GM18519 (cell line): ENCODE measurements around the gene MSANTD2.

Experiments used
- ATAC-seq: cut with Tn5 transposase; IDR thresholded peaks from one replicate; pipeline ENCODE4 v1.9.1; 2021; ENCODE audit warnings: mild to moderate bottlenecking, moderate library complexity; ENCODE audit not compliant: unreplicated experiment, low FRiP score

MSANTD2 gene

DNA sequence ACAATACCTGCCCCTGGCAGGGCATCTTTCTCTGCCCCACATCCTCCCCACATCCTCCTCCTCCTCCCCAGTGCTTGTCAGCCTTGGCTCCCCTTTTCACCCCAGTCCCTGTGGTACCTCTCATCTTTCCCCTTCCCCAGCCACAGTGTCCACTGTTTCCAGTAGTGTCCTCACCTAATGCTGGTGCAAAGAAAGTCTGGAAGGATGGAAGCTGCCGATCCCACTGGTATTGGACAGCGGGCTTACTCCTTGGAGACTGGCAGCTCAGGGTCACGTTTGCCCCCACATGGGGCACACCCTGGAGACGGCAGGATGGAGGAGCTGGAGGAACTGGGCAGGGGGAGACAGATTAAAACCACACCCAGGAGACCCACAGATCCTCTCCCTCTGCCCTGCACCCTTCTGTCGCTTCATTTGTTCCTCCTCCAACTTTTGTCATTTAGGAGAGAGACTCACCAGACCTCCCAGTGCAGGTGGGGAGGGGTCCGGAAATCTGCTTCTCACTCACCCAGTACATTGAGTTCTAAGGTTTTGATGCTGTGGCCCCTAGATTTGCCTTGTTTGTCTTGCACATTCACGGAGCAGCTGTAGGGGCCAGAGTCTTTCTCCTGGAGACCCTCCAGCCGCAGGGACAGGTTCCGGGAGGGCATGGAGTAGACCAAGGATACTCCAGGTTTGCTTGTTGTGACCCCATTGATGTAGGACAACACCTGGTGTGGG, 44.0 kb downstream of the MSANTD2 start:
- ATAC-seq, result no peak

DNA sequence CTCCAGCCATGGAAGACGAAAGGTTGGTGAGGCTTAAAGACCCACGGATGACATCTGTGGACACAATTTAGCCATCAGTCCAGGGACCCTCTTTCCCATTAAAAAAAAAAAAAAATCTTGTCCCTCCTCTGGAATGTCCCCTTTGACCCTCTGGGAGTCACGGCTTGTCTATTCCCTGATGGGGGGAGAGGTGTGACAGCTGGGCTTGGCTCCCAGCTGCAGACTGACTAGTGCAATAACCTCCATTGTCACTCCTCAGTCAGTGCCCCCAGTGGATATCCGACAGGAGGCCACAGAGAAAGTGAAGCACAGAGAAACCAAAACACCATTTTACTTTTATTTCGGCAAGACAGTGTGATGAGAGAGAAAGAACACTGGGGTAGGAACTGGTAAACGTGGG, 45.5 kb downstream of the MSANTD2 start:
- no peak for ATAC-seq

DNA sequence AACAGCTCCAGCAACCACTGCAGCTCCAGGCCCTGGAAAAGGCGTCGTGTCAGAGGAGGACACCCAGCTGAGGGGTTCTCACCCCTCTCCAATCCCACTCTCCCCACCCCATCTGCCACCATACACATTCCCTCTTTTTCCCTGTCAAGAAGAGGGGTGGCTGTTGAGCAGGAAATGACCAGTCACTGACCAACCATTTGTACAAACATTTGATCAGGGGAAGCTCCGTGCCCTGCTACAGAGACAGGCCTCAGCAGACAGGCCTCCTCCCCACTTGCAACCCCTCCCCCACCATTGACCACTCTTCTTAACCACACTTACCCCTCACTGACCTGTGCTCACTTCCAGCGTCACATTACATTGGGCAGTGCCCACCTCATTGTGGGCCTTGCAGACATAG, 45.9 kb downstream of the MSANTD2 start:
- ATAC-seq, result no peak

DNA sequence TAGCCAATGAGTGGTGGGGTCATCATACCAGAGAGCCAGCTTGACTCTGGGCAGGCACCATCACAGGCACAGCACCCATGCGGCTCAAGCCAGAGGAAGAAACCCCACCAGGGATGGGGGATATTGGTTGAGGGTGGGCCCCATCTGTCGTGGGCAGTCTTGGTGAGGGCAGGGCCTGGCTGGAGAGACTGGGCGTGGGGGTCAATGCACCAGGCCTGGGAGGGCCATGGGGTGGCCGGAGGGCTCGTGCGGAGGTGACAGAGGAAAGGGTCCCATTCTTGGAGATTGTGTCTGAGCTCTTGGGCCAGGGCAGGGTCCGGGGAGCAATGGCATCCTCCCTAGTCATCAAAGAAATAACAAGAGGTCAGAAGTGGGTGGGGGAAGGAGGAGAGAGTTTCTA, 46.6 kb downstream of the MSANTD2 start:
- ATAC-seq, result no peak

DNA sequence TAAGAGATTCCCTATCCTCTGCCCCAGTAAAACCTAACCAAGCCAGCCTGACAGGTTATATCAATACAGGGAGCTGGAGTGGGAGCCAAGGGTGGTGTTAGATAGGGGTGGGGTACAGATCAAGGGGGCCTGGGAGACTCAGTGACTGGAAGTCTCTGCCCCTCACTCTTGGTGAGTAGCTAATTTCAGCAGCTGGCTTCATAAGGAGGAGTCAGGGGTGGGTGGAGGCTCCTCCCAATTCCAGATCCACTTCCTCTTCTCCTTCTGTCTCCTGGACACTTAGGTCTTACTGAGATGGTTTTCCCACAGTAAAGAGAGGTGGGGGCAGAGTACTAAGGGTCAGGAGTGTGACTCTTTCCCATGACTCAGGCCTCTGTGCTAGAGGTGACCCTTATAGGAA, 47.0 kb downstream of the MSANTD2 start:
- ATAC-seq, result no peak

DNA sequence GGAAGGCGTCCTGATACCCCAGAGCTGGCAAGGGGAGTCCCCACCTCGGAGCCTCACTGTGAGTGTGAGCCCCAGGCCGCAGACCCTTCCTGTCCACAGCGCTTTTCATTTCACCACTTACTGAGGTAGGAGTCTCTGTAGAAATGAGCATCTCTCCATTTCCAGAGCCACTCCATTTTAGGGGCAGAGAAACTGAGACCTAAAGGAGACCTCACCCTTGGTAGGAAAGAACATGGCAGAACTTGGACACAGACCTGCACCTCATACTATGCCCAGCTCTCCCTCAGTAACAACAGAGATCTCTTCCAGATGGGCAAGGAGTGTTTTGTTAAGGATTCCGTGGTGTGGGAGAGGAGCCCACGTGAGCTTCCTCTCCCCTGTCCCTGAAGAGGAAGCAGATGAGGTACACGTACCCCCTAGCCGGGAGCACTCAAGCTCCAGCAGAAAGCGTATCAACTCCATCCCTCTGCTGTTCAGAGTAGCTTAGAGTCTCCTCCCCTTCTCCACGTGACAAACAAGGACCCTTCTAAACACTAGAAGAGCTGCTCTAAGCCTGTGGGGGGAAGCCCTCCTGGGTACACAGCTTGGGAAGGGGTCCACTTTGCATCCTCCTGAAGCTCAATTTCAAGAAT, 47.6 kb downstream of the MSANTD2 start:
- no peak for ATAC-seq

DNA sequence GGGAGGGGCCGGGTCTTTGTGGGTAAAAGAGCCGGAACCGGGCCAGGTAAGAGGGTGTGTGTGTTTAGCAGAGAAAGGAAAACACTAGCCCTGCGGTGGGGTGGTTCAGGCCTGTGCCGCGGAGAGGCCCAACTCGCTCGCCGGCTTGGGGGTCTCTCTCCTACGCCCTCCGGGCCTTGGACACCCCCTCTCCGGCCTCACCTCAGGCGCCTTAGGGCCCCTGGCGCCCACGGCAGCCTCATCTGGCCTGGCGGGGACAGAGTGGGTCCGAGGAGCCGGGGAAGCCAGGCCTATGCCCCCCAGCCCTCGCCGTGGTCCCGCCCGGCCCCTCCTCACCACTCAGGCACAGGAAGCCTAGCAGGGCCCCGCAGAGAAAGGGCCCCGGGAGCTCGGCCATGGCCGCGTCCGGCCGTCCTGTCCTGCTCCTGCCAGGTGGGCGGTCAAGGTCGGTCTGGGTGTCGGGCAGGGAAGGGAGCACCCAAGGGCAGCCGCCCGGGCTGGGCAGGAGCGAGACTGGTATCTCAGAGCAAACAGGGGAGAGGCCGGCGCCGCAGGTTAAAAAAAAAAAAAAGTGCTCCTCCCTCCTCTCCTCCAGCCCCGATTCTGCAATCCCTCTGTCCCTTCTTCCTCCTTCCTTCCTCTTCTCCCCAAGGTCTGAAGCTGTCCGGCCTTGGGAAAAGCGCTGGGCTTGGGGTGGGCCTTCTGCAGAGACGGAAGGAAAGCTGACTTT, 48.3 kb downstream of the MSANTD2 start, which contains the start of gene VSIG2:
VSIG2 (minus strand) TSS at position 515 of the 730 bp plus-strand sequence; CDS start at position 397, 118 bp downstream.
- no peak for ATAC-seq

DNA sequence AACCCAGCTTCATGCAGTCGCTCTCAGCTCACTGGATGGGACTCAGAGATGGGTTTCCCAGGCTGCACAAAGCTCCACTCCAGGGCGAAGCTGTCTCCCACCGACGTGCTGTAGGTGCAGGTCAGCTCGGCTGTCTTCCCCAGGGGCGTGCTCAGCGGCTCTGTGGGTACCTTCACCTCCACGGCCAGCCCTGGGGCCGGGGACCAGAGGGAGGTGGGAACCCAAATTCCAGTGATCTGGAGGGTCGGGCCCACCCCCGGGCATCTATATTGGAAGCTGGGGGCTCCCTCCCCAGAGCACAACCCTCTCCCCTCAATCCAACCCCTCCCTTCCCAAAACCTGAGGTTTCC, 48.8 kb downstream of the MSANTD2 start:
- ATAC-seq, result no peak

DNA sequence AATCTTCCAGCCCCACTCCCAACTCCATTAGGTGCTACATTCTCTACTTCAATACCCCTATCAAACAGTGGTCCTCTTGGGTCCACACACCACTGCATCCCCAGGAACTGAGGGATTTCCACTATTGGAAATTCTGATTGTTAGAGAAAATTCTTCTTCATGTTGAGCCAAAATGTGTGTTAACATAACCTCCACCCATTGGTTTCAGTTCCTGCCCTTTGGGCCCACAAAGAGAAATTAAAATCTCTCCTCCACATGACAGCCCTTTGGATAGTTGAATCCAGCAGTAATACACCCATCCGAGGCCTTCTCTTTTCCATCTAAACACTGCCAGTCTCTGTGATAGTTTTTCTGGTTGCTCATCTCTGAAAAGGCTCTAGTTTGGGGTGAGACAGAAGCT, 50.3 kb downstream of the MSANTD2 start:
- no peak for ATAC-seq

DNA sequence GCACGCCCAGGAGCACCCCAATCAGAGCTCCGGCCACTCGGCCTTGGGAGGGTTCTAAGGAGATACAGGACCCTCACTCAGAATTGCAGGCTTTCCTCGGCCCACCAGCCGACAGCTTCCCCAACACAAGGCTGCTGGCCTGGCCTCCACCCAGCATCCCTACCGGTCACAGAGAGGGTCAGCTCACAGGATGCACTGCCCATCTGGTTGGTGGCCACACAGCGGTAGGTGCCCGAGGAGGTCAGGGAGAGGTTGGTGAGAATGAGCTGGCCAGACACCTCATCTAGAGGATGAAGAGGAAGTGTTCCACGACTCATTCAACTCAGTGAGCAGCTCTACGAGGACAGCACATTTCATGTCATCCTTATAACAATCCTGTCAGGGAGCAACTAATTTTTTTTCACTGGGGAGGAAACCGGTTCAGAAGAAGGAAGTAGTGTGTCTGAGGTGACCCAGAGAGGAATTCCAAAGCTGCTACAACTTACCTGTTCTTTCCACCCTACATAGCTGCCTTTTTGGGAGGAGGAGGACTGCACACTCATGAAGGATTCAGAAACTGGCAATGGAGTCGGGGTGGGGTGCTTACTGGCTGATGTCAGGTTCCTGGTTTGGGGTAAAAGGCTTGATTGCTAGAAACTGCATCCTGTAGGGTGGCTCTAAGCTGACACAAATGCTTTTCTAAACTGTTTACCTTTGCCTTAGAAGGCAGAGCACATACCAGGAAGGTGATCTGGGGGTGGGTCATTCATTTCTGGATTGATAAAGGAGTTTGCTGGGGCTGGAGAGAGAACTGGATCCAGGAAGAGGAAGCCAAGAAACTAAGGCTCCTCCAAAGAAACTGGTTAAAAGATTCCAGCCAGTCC, 51.5 kb downstream of the MSANTD2 start:
- ATAC-seq, result no peak

DNA sequence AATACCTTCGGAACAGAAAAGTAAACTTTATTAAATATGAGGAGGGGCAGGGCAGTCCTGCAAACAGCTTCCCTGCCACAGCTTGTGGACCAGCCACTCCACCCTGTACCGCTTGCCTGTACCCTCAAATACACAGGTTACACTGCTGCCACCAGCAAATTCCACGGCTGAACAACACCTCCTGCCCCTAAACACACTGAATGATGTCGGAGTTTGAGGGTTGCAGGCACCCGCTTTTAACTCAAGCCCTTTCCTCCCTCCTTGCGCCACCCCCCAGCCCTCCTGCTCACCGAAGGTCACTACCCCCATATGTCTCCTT, 52.1 kb downstream of the MSANTD2 start:
- no peak for ATAC-seq

DNA sequence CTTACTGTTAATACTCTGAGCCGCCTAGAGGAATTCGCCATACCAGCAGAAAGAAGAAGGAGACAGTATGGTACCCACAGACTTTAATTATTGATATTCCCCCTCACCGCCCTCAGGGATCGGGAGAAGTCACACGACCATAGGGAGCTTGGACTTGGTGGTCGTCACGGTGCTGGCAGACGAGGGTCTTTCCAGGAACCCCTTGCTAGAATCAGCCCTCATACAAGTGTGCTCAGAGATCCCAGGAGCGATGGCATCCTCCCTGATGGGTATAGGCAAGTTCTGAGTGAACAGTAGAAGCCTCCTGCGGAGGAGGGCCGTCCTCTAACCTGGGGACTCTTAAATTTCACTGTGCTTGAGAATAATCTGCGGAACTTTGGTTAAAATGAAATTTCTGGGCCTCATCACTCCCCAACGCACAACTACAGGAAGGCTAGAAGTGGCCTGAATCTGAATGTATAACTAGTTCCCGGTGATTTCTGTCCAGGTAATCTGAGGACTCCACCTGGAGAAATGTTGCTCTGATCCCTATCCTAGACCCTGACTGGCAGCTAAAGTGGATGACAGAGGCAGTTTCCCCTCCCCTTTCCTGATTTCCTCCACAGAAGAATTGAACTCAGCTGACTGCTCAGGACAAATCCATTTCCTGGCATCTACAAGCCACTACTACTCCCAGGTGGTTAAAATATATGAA, 52.7 kb downstream of the MSANTD2 start:
- no peak for ATAC-seq

DNA sequence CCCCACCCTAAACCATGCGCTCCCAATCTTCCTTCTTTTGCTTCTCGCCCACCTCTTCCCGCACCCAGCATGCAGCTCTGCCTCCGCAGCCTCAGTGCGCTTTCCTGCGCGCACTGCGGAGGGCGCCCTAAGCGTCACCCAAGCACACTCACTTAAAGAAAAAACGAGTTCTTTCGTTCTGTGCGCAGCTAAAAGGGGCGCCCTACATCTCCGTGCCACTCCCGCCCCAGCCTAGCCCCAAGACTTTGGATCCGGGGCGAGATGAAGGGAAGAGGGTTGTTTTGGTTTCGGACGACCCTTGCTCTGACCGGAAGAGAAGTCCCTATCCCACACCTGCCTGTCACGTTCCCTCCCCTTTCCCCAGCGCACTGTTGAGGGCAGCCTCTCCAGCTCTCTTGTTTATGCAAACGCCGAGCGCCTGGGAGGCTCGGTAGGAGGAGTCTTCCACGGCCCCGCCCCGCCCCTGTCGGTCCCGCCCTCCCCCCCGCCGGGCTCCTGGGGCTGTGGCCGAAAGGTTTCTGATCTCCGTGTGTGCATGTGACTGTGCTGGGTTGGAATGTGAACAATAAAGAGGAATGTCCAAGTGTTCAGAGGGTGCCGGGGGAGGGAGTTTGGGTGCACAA, 53.5 kb downstream of the MSANTD2 start:
- peak; percentile 78 for ATAC-seq

DNA sequence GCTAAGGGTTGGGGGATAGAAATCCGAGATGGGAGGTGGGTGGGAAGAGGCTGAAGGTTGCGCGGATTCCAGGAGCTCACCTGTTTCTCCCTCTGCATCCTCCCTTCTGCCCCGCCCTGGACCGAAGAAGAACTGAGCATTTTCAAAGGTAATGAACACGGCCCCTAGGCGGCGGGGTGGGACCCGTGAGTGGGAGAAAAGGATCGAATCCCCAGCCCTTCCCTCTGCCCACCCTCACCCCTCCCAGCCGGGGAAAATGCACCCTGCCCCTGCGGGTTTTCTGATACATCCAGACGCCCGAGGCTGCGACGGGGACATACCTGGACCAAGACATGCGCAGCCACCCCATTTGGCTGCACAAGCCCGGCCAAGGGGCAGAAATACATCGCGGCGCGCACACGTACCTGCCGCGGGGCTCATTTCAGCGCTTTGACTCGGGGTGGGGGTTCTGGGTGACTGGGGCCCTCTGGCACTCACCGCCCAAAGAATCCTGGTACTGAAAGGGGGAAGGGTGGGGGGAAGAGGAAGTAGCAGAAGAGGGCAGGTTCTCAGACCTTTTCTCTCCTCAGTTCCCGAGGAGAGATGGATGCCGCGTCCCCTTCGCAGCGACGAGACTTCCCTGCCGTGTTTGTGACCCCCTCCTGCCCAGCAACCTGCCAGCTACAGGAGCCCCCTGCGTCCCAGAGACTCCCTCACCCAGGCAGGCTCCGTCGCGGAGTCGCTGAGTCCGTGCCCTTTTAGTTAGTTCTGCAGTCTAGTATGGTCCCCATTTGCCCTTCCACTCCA, 54.2 kb downstream of the MSANTD2 start:
- ATAC-seq, result no peak

DNA sequence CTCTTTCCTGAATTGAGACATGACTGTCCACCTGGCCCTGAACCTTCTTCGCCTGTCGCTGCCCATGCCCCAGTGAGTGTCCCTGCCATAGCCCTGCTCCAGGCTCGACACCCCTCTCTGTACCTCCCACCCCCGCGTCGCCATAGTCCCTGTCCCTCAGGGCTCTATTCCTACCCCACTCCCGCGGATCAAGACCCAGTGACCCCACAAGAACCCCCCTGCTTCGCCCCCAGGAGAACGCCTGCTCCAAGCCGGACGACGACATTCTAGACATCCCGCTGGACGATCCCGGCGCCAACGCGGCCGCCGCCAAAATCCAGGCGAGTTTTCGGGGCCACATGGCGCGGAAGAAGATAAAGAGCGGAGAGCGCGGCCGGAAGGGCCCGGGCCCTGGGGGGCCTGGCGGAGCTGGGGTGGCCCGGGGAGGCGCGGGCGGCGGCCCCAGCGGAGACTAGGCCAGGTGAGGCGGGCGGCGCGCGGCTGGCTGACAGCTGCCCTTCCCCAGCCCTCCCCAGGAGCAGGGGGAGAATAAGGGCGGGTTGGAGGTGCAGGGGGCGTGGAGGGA, 54.9 kb downstream of the MSANTD2 start:
- no peak for ATAC-seq

DNA sequence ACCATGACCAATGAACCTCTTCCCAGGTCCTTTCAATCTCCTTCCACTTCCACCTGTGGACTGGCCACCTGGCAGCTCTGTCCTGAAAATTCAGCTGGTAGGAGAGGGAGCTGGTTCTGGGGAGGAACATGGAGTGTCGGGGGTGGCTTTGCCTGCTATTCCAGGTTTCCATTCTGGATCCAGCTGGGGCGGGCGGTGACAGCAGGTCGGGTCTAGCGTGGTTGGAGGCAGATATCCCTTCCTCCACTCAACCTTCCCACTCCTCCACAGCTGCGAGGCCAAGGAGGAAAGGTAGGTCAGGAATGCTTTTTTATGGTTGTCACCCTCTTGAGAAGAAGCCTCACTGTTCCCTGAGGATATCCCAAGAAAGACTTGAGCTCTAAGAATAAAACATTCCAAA, 57.2 kb downstream of the MSANTD2 start:
- ATAC-seq, result no peak

DNA sequence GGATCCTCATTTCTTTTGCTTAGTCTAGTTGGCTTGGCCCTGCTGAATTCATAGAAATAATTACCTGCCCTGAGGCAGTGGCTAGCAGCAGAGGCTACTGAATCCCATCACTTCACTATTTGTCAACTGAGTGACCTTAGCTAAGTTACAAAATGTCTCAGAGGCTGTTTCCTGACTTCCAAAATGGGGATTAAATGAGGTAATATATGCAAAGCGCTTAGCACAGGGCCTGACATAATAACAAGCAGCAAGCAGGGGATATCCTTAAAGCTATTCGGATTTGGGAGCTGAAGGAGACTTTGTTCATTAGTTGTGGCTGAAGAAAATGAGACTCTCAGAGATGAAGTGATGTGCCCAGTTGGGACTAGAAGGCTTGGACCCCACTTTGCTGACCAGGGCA, 57.7 kb downstream of the MSANTD2 start:
- no peak for ATAC-seq

DNA sequence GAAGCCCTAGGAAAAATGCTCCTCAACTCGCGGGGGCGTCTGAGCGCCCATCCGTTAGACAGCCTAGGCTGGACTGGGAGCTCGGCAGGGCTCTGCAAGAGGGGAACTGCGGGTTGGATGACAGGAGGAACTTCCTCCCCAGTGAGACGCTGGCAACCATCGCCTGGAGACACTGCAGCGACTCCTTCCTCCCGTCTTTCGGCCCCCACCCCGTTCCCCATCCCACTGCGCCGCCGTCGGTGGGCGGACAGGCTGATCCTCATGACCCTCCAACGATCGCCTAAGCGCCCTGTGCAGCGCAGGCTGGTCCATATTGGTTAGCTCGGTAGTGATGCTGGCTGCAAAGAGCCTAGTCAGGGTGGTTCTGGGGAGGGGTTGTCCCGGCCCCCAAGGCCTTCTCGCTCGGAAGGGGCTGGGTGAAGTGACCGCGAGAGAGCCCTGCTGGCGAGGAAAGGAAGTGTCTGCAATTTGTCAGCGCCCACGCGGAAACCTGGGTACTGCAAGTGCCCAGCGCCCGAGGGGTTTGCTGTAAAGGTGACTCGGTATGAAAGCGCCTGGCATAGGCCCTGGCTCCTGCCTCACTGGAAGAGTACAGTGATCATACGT, 59.8 kb downstream of the MSANTD2 start:
- peak; percentile 31 for ATAC-seq
